Measurements from ENCODE around the gene KCTD21. TPM values are rescaled to one million over a fixed set of nuclear protein-coding genes. Genes with fewer than 3 reads are reported as not detected.

The KCTD21 gene
- total and polyA plus RNA-seq, 10 of the 15 experiments (the other 5 are each of a cell fraction or from before 2014, with no cell fraction given): 0.63 to 5.4 (median 3.6) TPM

GRCh38 chr11:78190871-78191538 lies 2.6 kb upstream of the KCTD21 start:
- H3K27ac ChIP-seq (ENCODE audit: control insufficient read depth, insufficient read depth): no peak overlapping the region
- no peak overlapping the region for H2AFZ ChIP-seq (ENCODE audit: control insufficient read depth, low read depth, low read length)
- in situ Hi-C loops (cut with MboI): no loop called here
- H3K4me1 ChIP-seq (ENCODE audit: control insufficient read depth, insufficient read depth, low read length): peaks cover 14% of the 10 kb centered on the region
- intact Hi-C loops (cut with micrococcal nuclease; ENCODE audit: unreplicated experiment): no loop called here
- BruUV-seq (replicated peaks): no TSS peak
- ChIA-PET CTCF (interaction anchor here (0.6 to 3.2 kb wide), 3 partner anchors 37 to 374 kb away, joined by 3 to 13 read pairs (median 10); no protein-coding TSS in a partner anchor), RAD21 (ENCODE audit: unreplicated experiment) (no interaction called here), POLR2A (no interaction called here), SMC1A (ENCODE audit: uncharacterized antibody, unreplicated experiment) (interaction anchor here (0.6 to 1.3 kb wide), 2 partner anchors 374 to 401 kb away, joined by 3 read pairs; no protein-coding TSS in a partner anchor)
- DNase-seq (ENCODE audit: low read depth, low spot score): no peak
- H3K36me3 ChIP-seq (ENCODE audit: control insufficient read depth in 2 of 2, insufficient read depth in 2 of 2, low read length in 1 of 2): no peaks in the 10 kb centered on the region
- H3K9ac ChIP-seq (ENCODE audit: control insufficient read depth, insufficient read depth, low read length): no peak overlapping the region
- H3K27me3 ChIP-seq (replicated peaks in 1 of 2; ENCODE audit: control insufficient read depth in 2 of 2, insufficient read depth in 2 of 2, low read length in 1 of 2): no peaks in the 10 kb centered on the region
- no peaks in the 10 kb centered on the region for H4K20me1 ChIP-seq (ENCODE audit: control insufficient read depth, insufficient read depth)
- no peaks in the 10 kb centered on the region; the same call in 2 of the 3 replicates for H3K9me3 ChIP-seq (replicated peaks; ENCODE audit: control insufficient read depth, insufficient read depth, low read length)
- TF ChIP-seq CBX3 (IDR thresholded peaks at IDR 0.05; ENCODE audit: borderline replicate concordance, low read depth): no peak
- no peak for TF ChIP-seq HDAC6 (IDR thresholded peaks at IDR 0.05; ENCODE audit: unreplicated experiment)
- no peak for TF ChIP-seq USF2 (IDR thresholded peaks at IDR 0.05; ENCODE audit: borderline replicate concordance, low read depth, low read length)
- TF ChIP-seq ATF7 (IDR thresholded peaks at IDR 0.05; ENCODE audit: low read depth): no peak
- no peak for TF ChIP-seq KDM1A (IDR thresholded peaks at IDR 0.05; ENCODE audit: borderline replicate concordance)
- TF ChIP-seq MYB (IDR thresholded peaks at IDR 0.05; ENCODE audit: borderline replicate concordance, low read depth, low read length): no peak
- TF ChIP-seq ZBTB40 (IDR thresholded peaks at IDR 0.05; ENCODE audit: borderline replicate concordance): no peak
- no peak for TF ChIP-seq CREM (IDR thresholded peaks at IDR 0.05; ENCODE audit: low read depth)
- no peak for TF ChIP-seq NKRF (conservative IDR thresholded peaks at IDR 0.05)
- no peaks in the 10 kb centered on the region for H3K79me2 ChIP-seq (ENCODE audit: control insufficient read depth, insufficient read depth, low read length)
- 86% methylated on average over 14 of the region's 14 CpGs for WGBS (ENCODE audit: insufficient coverage, insufficient replicate concordance, low lambda C conversion rate, missing lambda C conversion rate)
- no peak for FAIRE-seq
- no peak overlapping the region for H3K4me2 ChIP-seq (ENCODE audit: control insufficient read depth, insufficient read depth)
- no peak overlapping the region for H3K4me3 ChIP-seq
- no peak for ATAC-seq

Data from GM12878 (cell line).